LNCaP clone FGC (cell line): ENCODE results near the gene SLC2A2.

Experiments
- DNase-seq: peaks from one replicate; pipeline ENCODE4 v3.0.0-alpha.2; 2011; ENCODE audit warnings: low read depth
- H3K4me3 ChIP-seq: 2 replicates; pipeline ENCODE4 v1.5.1; 2011; ENCODE audit warnings: mild to moderate bottlenecking, low read depth, low read length, control low read depth
- CTCF ChIP-seq: IDR thresholded peaks from 2 replicates; pipeline ENCODE4 v1.5.1; 2012; ENCODE audit warnings: mild to moderate bottlenecking; ENCODE audit not compliant: control insufficient read depth, insufficient read depth; ENCODE audit errors: extremely low read depth

The SLC2A2 gene

DNA sequence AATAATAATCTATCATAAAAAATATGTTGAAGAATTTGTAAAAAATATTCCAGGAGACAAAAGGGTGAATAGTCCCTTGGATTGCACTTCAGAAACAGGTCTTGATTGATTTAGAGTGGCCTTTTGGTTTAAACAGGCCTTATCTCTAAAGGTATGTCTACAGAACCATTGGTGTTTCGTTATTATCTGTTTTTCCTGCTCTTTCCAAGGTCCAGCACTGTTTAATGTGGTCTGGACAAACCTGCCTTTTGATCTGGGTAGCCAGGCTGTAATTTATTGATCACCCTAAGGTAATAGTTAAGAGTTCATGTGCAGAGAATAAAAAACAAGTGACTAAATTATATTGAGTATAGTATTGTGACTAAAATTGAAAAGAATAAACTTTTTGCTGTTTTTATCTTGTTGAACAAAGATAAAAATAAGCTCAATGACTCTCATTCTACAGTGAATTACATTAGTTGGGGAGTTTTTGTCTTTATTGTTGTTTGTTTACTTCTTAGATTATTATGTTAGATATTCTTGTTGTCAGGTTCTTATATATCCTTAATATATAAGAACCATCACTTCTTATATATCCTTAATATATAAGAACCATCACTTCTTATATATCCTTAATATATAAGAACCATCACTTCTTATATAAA is 25.1 kb downstream of the SLC2A2 start:
- H3K4me3 ChIP-seq: no peak overlapping the region
- DNase-seq: no peak
- TF ChIP-seq CTCF: no peak

DNA sequence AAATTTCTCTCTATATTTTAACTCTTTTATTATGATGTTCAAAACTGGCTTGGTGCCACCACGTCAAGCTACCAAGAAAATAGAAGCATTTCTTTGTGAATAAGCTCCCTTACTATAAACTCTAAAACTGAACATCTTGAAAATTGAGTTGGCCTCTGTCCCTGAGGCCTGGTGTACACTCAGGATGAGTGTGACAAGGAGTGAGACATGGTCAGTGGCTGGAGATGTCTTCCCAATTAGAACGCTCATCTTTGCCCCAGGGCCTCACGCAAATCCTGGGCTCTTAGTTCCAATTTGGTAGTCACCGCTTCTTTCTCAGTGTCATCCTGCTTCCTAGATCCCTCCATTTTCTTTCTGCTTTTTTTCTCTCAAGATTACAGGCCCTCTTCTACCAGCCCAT is 26.2 kb downstream of the SLC2A2 start:
- no peak for TF ChIP-seq CTCF
- DNase-seq: no peak
- no peak overlapping the region for H3K4me3 ChIP-seq

- no peak for DNase-seq
- no peak overlapping the region for H3K4me3 ChIP-seq
- TF ChIP-seq CTCF: no peak
Measured at GRCh38 chr3:170999737-171000242, 26.7 kb downstream of the SLC2A2 start.

GRCh38 chr3:170997961-170998913 is 28.3 kb downstream of the SLC2A2 start:
- DNase-seq: no peak
- TF ChIP-seq CTCF: no peak
- no peak overlapping the region for H3K4me3 ChIP-seq

DNA sequence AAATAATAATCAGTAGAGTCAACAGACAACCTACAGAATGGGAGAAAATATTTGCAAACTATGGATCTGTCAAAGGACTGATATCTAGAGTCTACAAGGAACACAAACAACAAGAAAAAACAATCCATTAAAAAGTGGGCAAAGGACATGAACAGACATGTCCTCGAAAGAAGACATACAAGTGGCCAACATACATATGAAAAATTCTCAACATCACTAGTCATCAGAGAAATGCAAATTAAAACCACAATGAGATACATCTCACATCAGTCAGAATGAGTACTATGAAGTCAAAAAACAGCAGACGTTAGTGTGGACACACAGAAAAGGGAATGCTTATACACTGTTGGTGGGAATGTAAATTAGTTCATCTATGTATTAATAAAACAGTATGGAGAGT is 33.7 kb downstream of the SLC2A2 start:
- TF ChIP-seq CTCF: no peak
- DNase-seq: no peak
- H3K4me3 ChIP-seq: no peak overlapping the region

GRCh38 chr3:170991664-170992063 is 34.9 kb downstream of the SLC2A2 start:
- no peak overlapping the region for H3K4me3 ChIP-seq
- TF ChIP-seq CTCF: no peak
- DNase-seq: no peak
